Vagina (tissue), 2 donors: Measurements from ENCODE around the gene ASTN2. TPM values are rescaled to one million over a fixed set of nuclear protein-coding genes. Genes with fewer than 3 reads are reported as not detected.

Experiments
- DNase-seq, 2 donors: peaks; one replicate each; pipeline ENCODE4 v3.0.0-alpha.2; 2017; ENCODE audit errors: extremely low spot score in 2 of 2
- H3K27ac ChIP-seq: fragments of 200-600 bp; sonication (generic); one replicate; pipeline ENCODE4 v1.5.1; 2019
- H3K27me3 ChIP-seq: fragments of 200-600 bp; sonication (generic); one replicate; pipeline ENCODE4 v1.5.1; 2019
- H3K36me3 ChIP-seq, 2 donors: fragments of 200-600 bp; sonication (generic); one replicate each; pipeline ENCODE4 v1.5.1; 2017 to 2019
- H3K4me1 ChIP-seq: fragments of 200-600 bp; sonication (generic); one replicate; pipeline ENCODE4 v1.5.1; 2019
- H3K4me3 ChIP-seq, 2 donors: fragments of 200-600 bp; sonication (generic); 1 replicate in 1 of 2; 2 replicates in 1 of 2; pipeline ENCODE4 v1.5.1; 2016 to 2019
- H3K9me3 ChIP-seq: fragments of 200-600 bp; sonication (generic); one replicate; pipeline ENCODE4 v1.5.1; 2019
- POLR2A ChIP-seq, 2 donors: fragments of 450-650 bp; IDR thresholded peaks; one replicate each; pipeline ENCODE4 v1.6.1; 2017; ENCODE audit warnings: antibody characterized with exemption in 2 of 2, mild to moderate bottlenecking in 2 of 2, moderate library complexity in 2 of 2
- POLR2AphosphoS5 ChIP-seq, 2 donors: sonication (generic); formaldehyde crosslinking; IDR thresholded peaks; one replicate each; pipeline ENCODE4 v1.9.0; 2017; ENCODE audit warnings: antibody characterized with exemption in 2 of 2, mild to moderate bottlenecking in 2 of 2, low read depth in 1 of 2; ENCODE audit not compliant: insufficient read depth in 1 of 2
- intact Hi-C: fragments of 100-400 bp; cut with DNase I; formaldehyde crosslinking; loops from one replicate; pipeline ENCODE4 v1.15.1; 2023
- total RNA-seq: library from RNA; depleted of rRNA; stranded (reverse); fragments of >200 nt; gene quantifications from one replicate; pipeline ENCODE4 v1.2.3, GENCODE V29; 2016
- TF ChIP-seq, protein P1 (sequence below), 3 experiments: fragments of 450-650 bp in 2 of 3; fragments of 200-600 bp in 1 of 3; sonication (generic) in 1 of 3; IDR thresholded peaks; one replicate each; pipeline ENCODE4 v1.5.1; 2017 to 2019; ENCODE audit warnings: antibody characterized with exemption in 3 of 3, mild to moderate bottlenecking in 2 of 3, moderate library complexity in 2 of 3

ASTN2 gene
- total RNA-seq, 1 donor from 2014 or later = 4.4 TPM

DNA sequence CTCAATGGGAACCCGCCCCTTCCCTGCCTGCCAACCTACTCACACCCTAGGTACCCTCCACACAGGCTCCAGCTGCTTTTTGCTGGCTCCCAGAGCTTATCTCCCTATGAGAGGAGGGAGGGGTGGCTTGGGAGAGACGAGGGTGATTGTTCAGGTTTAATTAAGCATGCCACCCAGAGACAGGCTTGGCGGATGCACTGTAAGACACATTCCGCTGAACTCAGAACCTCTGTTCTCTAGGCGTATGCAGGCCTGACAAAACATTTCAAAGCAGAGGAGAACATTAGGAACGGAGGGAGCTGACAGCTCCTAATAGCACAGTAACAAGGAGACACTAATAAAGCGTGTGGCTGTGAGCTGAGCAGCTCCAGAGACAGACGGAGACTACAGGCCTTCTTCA, 647.6 kb downstream of the ASTN2 start:
- Histone ChIP-seq H3K4me3 (no peak overlapping the region), H3K9me3 (no peaks in the 10 kb centered on the region), H3K4me1 (no peaks in the 10 kb centered on the region), H3K36me3 (no peaks in the 10 kb centered on the region), H3K27ac (no peak overlapping the region), H3K27me3 (no peaks in the 10 kb centered on the region)
- intact Hi-C loops = no loop called here
- TF ChIP-seq POLR2A (IDR thresholded peaks at IDR 0.05) (no peak), POLR2AphosphoS5 (IDR thresholded peaks at IDR 0.05; ENCODE audit: insufficient read depth in 1 of 2, low read depth in 1 of 2) (no peak)
- TF ChIP-seq, protein P1, sequence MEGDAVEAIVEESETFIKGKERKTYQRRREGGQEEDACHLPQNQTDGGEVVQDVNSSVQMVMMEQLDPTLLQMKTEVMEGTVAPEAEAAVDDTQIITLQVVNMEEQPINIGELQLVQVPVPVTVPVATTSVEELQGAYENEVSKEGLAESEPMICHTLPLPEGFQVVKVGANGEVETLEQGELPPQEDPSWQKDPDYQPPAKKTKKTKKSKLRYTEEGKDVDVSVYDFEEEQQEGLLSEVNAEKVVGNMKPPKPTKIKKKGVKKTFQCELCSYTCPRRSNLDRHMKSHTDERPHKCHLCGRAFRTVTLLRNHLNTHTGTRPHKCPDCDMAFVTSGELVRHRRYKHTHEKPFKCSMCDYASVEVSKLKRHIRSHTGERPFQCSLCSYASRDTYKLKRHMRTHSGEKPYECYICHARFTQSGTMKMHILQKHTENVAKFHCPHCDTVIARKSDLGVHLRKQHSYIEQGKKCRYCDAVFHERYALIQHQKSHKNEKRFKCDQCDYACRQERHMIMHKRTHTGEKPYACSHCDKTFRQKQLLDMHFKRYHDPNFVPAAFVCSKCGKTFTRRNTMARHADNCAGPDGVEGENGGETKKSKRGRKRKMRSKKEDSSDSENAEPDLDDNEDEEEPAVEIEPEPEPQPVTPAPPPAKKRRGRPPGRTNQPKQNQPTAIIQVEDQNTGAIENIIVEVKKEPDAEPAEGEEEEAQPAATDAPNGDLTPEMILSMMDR (IDR thresholded peaks at IDR 0.05) = no peak
- DNase-seq = no peak

DNA sequence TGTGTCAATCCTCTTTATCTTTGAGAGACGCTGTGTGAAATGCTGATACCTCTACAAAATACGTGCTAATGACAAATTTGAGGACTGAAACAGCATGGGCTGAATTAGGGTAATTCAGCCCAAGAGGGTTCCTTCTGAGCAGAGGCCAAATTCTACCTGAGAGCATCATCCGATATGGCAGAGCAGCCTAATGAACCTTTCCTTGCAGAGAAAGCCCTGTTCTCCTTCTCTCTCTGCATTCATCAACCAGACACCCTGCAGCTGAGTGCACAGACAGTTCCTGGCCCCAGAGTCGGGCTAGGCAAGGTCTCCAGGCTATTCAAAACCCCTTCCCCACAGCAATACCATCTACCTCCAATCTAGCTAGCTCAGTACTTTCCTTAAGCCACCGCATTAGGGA, 649.8 kb downstream of the ASTN2 start:
- intact Hi-C loops = no loop called here
- no peak for DNase-seq
- Histone ChIP-seq H3K27ac (no peak overlapping the region), H3K9me3 (no peaks in the 10 kb centered on the region), H3K4me1 (no peaks in the 10 kb centered on the region), H3K4me3 (no peak overlapping the region), H3K36me3 (no peaks in the 10 kb centered on the region), H3K27me3 (no peaks in the 10 kb centered on the region)
- TF ChIP-seq, protein P1 (IDR thresholded peaks at IDR 0.05) = no peak
- no peak for TF ChIP-seq POLR2A (IDR thresholded peaks at IDR 0.05)
- no peak for TF ChIP-seq POLR2AphosphoS5 (IDR thresholded peaks at IDR 0.05; ENCODE audit: insufficient read depth in 1 of 2, low read depth in 1 of 2)

DNA sequence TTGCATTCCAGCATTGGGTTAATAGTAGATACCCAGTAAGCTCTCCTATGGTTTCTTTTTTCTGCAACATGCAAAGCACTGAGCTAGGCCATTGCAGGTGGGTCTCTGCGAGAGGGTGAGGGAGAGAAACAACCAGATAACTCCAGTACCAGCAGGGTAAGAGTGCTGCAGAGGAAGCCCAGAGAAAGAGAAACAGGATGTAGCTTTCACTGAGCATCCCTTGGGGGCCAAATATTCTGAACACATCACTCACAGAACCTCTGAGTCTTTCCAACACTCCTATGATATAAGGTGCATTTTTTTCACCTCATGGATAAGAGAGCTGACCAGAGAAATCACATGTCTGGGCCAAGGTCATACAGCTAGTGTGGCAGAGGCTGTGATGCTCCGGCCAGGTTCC, 651.1 kb downstream of the ASTN2 start:
- Histone ChIP-seq H3K9me3 (no peaks in the 10 kb centered on the region), H3K27me3 (no peaks in the 10 kb centered on the region), H3K4me1 (no peaks in the 10 kb centered on the region), H3K4me3 (no peak overlapping the region), H3K36me3 (no peaks in the 10 kb centered on the region), H3K27ac (no peak overlapping the region)
- peak in 1 of 2 donors; percentile 22 for DNase-seq
- TF ChIP-seq, protein P1 (IDR thresholded peaks at IDR 0.05) = no peak
- TF ChIP-seq POLR2A (IDR thresholded peaks at IDR 0.05) (no peak), POLR2AphosphoS5 (IDR thresholded peaks at IDR 0.05; ENCODE audit: insufficient read depth in 1 of 2, low read depth in 1 of 2) (no peak)
- intact Hi-C loops = no loop called here

DNA sequence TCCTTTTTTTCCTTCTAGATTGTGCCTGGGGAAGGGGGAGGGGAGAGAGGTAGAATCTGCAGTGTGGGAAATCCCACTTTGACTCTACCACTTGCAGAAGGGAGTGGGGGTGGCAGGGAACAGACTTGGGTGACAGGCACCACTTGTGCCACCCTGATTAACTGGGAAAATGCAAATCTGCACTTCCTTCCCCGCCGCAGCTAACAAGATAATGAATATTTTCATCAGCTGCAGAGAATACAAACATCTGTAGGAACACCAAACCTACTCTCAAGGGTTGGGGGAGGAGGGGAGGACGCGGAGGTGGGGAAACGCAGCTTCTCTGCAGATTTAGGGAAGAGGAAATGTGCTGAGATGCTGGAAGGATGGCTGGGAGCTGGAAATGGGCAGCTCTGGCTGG, 654.2 kb downstream of the ASTN2 start:
- no peaks in the 10 kb centered on the region for H3K9me3 ChIP-seq
- no peak overlapping the region for H3K27ac ChIP-seq
- no peak overlapping the region for H3K4me3 ChIP-seq
- H3K4me1 ChIP-seq = no peaks in the 10 kb centered on the region
- H3K36me3 ChIP-seq = no peaks in the 10 kb centered on the region
- no peaks in the 10 kb centered on the region for H3K27me3 ChIP-seq
- no peak for DNase-seq
- intact Hi-C loops = no loop called here
- TF ChIP-seq, protein P1 (IDR thresholded peaks at IDR 0.05) = no peak
- no peak for TF ChIP-seq POLR2A (IDR thresholded peaks at IDR 0.05)
- no peak for TF ChIP-seq POLR2AphosphoS5 (IDR thresholded peaks at IDR 0.05; ENCODE audit: insufficient read depth in 1 of 2, low read depth in 1 of 2)

DNA sequence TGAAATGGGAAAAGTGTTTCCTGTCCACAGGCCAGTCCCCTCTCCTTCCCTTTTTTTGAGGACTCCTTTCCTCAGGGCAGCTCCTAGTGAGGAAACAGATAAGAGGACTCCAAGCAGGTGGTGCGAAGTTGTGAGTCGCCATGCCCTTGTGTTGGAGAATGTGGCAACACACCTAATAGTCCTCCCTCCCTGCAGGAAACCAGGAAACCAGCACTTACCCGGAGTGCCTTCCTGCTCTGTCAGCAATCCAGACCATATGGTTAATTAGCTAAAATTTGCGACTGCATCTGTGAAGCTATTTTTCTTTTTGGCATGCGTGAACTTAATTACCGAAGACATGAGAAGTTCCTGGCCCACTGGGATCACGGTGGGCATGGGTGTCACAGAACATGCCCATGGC, 657.8 kb downstream of the ASTN2 start:
- Histone ChIP-seq H3K36me3 (no peaks in the 10 kb centered on the region), H3K4me1 (no peaks in the 10 kb centered on the region), H3K9me3 (no peaks in the 10 kb centered on the region), H3K27me3 (no peaks in the 10 kb centered on the region), H3K27ac (no peak overlapping the region), H3K4me3 (no peak overlapping the region)
- no peak for TF ChIP-seq POLR2AphosphoS5 (IDR thresholded peaks at IDR 0.05; ENCODE audit: insufficient read depth in 1 of 2, low read depth in 1 of 2)
- TF ChIP-seq, protein P1 (IDR thresholded peaks at IDR 0.05) = no peak
- no peak for TF ChIP-seq POLR2A (IDR thresholded peaks at IDR 0.05)
- no peak for DNase-seq
- intact Hi-C loops = no loop called here
